Esophagus muscularis mucosa (tissue), 3 donors: ENCODE results near the gene RGS3.

Experiments
- POLR2AphosphoS5 ChIP-seq, 2 donors: sonication (generic); formaldehyde crosslinking; IDR thresholded peaks; one replicate each; pipeline ENCODE4 v1.6.1; 2017; ENCODE audit warnings: antibody characterized with exemption in 2 of 2
- TF ChIP-seq, protein P1 (sequence below), 3 experiments: fragments of 200-600 bp in 2 of 3; fragments of 450-650 bp in 1 of 3; sonication (generic) in 2 of 3; IDR thresholded peaks; one replicate each; pipeline ENCODE4 v1.5.1; 2017 to 2019; ENCODE audit warnings: antibody characterized with exemption in 3 of 3, mild to moderate bottlenecking in 2 of 3, moderate library complexity in 1 of 3

DNA sequence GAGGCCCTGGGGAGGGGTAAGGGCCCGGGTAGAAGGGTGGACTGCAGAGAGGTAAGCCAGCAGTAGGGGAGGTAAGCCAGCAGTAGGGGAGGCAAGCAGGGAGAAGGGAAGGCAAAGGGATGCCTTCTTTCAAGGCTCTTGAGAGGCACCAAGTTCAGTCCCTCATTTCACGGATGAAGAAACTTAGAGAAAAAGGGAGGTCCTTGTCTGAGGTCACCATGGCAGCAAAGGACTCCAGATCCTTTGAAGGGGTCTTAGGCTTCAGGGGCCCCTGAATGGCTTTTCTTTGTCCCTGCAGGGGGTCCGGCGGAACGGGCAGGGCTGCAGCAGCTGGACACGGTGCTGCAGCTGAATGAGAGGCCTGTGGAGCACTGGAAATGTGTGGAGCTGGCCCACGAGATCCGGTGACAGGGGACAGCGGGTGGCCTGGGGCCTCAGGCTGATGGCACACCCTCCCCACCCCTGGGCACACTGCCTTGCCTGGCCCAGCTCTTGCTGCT, 42.6 kb downstream of the RGS3 start:
- TF ChIP-seq, protein P1, sequence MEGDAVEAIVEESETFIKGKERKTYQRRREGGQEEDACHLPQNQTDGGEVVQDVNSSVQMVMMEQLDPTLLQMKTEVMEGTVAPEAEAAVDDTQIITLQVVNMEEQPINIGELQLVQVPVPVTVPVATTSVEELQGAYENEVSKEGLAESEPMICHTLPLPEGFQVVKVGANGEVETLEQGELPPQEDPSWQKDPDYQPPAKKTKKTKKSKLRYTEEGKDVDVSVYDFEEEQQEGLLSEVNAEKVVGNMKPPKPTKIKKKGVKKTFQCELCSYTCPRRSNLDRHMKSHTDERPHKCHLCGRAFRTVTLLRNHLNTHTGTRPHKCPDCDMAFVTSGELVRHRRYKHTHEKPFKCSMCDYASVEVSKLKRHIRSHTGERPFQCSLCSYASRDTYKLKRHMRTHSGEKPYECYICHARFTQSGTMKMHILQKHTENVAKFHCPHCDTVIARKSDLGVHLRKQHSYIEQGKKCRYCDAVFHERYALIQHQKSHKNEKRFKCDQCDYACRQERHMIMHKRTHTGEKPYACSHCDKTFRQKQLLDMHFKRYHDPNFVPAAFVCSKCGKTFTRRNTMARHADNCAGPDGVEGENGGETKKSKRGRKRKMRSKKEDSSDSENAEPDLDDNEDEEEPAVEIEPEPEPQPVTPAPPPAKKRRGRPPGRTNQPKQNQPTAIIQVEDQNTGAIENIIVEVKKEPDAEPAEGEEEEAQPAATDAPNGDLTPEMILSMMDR (IDR thresholded peaks at IDR 0.05): no peak
- no peak for TF ChIP-seq POLR2AphosphoS5 (IDR thresholded peaks at IDR 0.05)
